BJ (cell line): ENCODE measurements around the gene AGO4. TPM values are rescaled to one million over a fixed set of nuclear protein-coding genes. Genes with fewer than 3 reads are reported as not detected.

ENCODE experiments used
- CTCF ChIA-PET: fragments of 350-600 bp; formaldehyde crosslinking; extraction: SDS; loops from one replicate; lab custom pipeline; 2021; ENCODE audit warnings: antibody characterized with exemption, inconsistent platforms; lab: Yijun Ruan, JAX
- POLR2A ChIA-PET: fragments of 300-600 bp; sonication (Branson Sonifier 250); formaldehyde crosslinking; extraction: SDS; loops from one replicate; lab custom pipeline; 2021; ENCODE audit warnings: antibody characterized with exemption; lab: Charles Lee
- DNase-seq: peaks from one replicate; pipeline ENCODE4 v3.0.0-alpha.2; 2011; ENCODE audit warnings: low read depth
- H3K27me3 ChIP-seq: 2 replicates; pipeline ENCODE4 v1.6.0; 2011; ENCODE audit warnings: low read length; ENCODE audit not compliant: control insufficient read depth, insufficient read depth
- H3K36me3 ChIP-seq: 2 replicates; pipeline ENCODE4 v1.5.1; 2011; ENCODE audit warnings: low read length; ENCODE audit not compliant: control insufficient read depth, insufficient read depth
- H3K4me3 ChIP-seq: 2 replicates; pipeline ENCODE4 v1.5.1; 2011; ENCODE audit warnings: low read depth, mild to moderate bottlenecking, control low read depth, low read length
- CTCF ChIP-seq: IDR thresholded peaks from 2 replicates; pipeline ENCODE4 v1.5.1; 2011; ENCODE audit warnings: low read depth, mild to moderate bottlenecking, control low read depth, inconsistent platforms, low read length, moderate library complexity; ENCODE audit not compliant: insufficient read depth
- polyA plus RNA-seq: library from polyadenylated mRNA; depleted of rRNA; stranded (reverse); fragments of >200 nt; gene quantifications from 2 replicates; pipeline ENCODE4 v1.2.3, GENCODE V29; 2011; rRNA removed

The AGO4 gene
- polyA plus RNA-seq, 1 experiment = 8.9 TPM

GRCh38 chr1:35902671-35903070 lies 94.9 kb downstream of the AGO4 start:
- CTCF ChIA-PET = interaction anchor here (0.6 kb wide), 1 partner anchor 20 kb away, joined by 3 read pairs; the partner anchor contains the start of gene AGO1
- H3K27me3 ChIP-seq = no peaks in the 10 kb centered on the region

More at GRCh38 chr1:35902671-35903070, 94.9 kb downstream of the AGO4 start:
- H3K4me3 ChIP-seq = no peak overlapping the region
- POLR2A ChIA-PET = no interaction called here
- TF ChIP-seq CTCF = no peak
- DNase-seq = no peak
- peaks cover 10% of the 10 kb centered on the region for H3K36me3 ChIP-seq

Other genes with a start within 250 kb of the AGO4 start
- gene TFAP2E, start 234.7 kb upstream of the AGO4 start, polyA plus RNA-seq = 0.07 and 0.13 TPM in 2 replicates
- 82.3 and 99.2 TPM in 2 replicates for gene PSMB2, start 166.5 kb upstream of the AGO4 start, polyA plus RNA-seq
- gene C1orf216, start 89.1 kb upstream of the AGO4 start, polyA plus RNA-seq = 18.2 and 18.6 TPM in 2 replicates
- gene CLSPN, start 38.0 kb upstream of the AGO4 start, polyA plus RNA-seq = 2.4 and 4.1 TPM in 2 replicates
- 10.7 and 13.1 TPM in 2 replicates for gene AGO1, start 75.2 kb downstream of the AGO4 start, polyA plus RNA-seq
- 18.9 and 20.5 TPM in 2 replicates for gene AGO3, start 123.1 kb downstream of the AGO4 start, polyA plus RNA-seq